Neural cell (in vitro differentiated cells): ENCODE results near the gene EEF2K. TPM values are rescaled to one million over a fixed set of nuclear protein-coding genes. Genes with fewer than 3 reads are reported as not detected.

Experiments
- H2AFZ ChIP-seq: fragments of 200-600, 300-800 bp; sonication (generic), shearing (Covaris generic); 2 replicates; pipeline ENCODE4 v1.6.0; 2014; ENCODE audit warnings: low read depth, mild to moderate bottlenecking, antibody characterized with exemption, low read length, moderate library complexity
- H3F3A ChIP-seq: fragments of 200-600 bp; shearing (Covaris generic); 2 replicates; pipeline ENCODE4 v1.6.1; 2016; ENCODE audit warnings: mild to moderate bottlenecking, moderate library complexity, mixed read lengths, antibody characterized with exemption, low read length; ENCODE audit not compliant: insufficient read depth, poor library complexity, severe bottlenecking
- H3K27ac ChIP-seq: fragments of 200-600, 300-800 bp; sonication (generic), shearing (Covaris generic); 2 replicates; pipeline ENCODE4 v1.5.1; 2014; ENCODE audit warnings: mild to moderate bottlenecking, low read length, moderate library complexity
- H3K27me3 ChIP-seq: fragments of 300-800, 200-600 bp; sonication (generic), shearing (Covaris generic); 2 replicates; pipeline ENCODE4 v1.6.0; 2014; ENCODE audit warnings: mild to moderate bottlenecking, low read depth, low read length, moderate library complexity; ENCODE audit not compliant: insufficient read depth
- H3K36me3 ChIP-seq: fragments of 300-800, 200-600 bp; sonication (generic), shearing (Covaris generic); 2 replicates; pipeline ENCODE4 v1.5.1; 2014; ENCODE audit warnings: mild to moderate bottlenecking, antibody characterized with exemption, low read length, moderate library complexity; ENCODE audit not compliant: insufficient read depth
- H3K4me2 ChIP-seq: fragments of 300-800, 200-600 bp; sonication (generic), shearing (Covaris generic); 2 replicates; pipeline ENCODE4 v1.6.0; 2014; ENCODE audit warnings: mild to moderate bottlenecking, low read length
- H3K4me3 ChIP-seq: fragments of 300-800, 200-600 bp; sonication (generic), shearing (Covaris generic); 2 replicates; pipeline ENCODE4 v1.5.1; 2014; ENCODE audit warnings: mild to moderate bottlenecking, low read length, moderate library complexity
- H3K79me2 ChIP-seq: fragments of 200-600 bp; shearing (Covaris generic); replicated peaks from 2 replicates; pipeline ENCODE4 v1.6.0; 2014; ENCODE audit warnings: mild to moderate bottlenecking, low read length, moderate library complexity; ENCODE audit not compliant: insufficient read depth
- H3K9ac ChIP-seq: fragments of 300-800, 200-600 bp; sonication (generic), shearing (Covaris generic); 2 replicates; pipeline ENCODE4 v1.6.1; 2016; ENCODE audit warnings: mild to moderate bottlenecking, low read length, mixed read lengths
- H3K9me2 ChIP-seq: fragments of 200-600 bp; shearing (Covaris generic); 2 replicates; pipeline ENCODE4 v1.6.1; 2016; ENCODE audit warnings: mild to moderate bottlenecking, low read length, mixed read lengths; ENCODE audit not compliant: insufficient read depth
- H3K9me3 ChIP-seq: fragments of 200-600, 300-800 bp; sonication (generic), shearing (Covaris generic); 2 replicates; pipeline ENCODE4 v1.6.1; 2016; ENCODE audit warnings: mild to moderate bottlenecking, mixed run types, low read length, moderate library complexity, mixed read lengths
- H4K20me1 ChIP-seq: fragments of 200-600 bp; shearing (Covaris generic); 2 replicates; pipeline ENCODE4 v1.6.1; 2016; ENCODE audit warnings: mild to moderate bottlenecking, mixed run types; ENCODE audit not compliant: insufficient read depth
- CTCF ChIP-seq: fragments of 450-650 bp; IDR thresholded peaks from 2 replicates; pipeline ENCODE4 v1.5.1; 2014; ENCODE audit warnings: antibody characterized with exemption, mild to moderate bottlenecking, moderate library complexity; ENCODE audit not compliant: poor library complexity, severe bottlenecking
- EP300 ChIP-seq: fragments of 450-650 bp; conservative IDR thresholded peaks from 2 replicates; pipeline ENCODE4 v1.6.1; 2014; ENCODE audit warnings: antibody characterized with exemption, mild to moderate bottlenecking, moderate library complexity; ENCODE audit not compliant: poor library complexity, severe bottlenecking
- EZH2 ChIP-seq: fragments of 200-600, 300-800 bp; shearing (Covaris generic), sonication (generic); IDR thresholded peaks from 2 replicates; pipeline ENCODE4 v1.6.1; 2014; ENCODE audit warnings: antibody characterized with exemption, low read length, borderline replicate concordance, mild to moderate bottlenecking; ENCODE audit not compliant: insufficient read depth, poor library complexity, severe bottlenecking
- MXI1 ChIP-seq: fragments of 450-650 bp; conservative IDR thresholded peaks from 2 replicates; pipeline ENCODE4 v1.6.1; 2014; ENCODE audit warnings: antibody characterized with exemption, mild to moderate bottlenecking; ENCODE audit not compliant: poor library complexity, severe bottlenecking
- POLR2AphosphoS5 ChIP-seq: IDR thresholded peaks from 2 replicates; pipeline ENCODE4 v1.6.1; 2012
- RAD21 ChIP-seq: fragments of 450-650 bp; conservative IDR thresholded peaks from 2 replicates; pipeline ENCODE4 v1.6.1; 2014; ENCODE audit warnings: antibody characterized with exemption, mild to moderate bottlenecking, moderate library complexity
- REST ChIP-seq: IDR thresholded peaks from 2 replicates; pipeline ENCODE4 v1.6.1; 2012; ENCODE audit warnings: borderline replicate concordance
- SMC3 ChIP-seq: fragments of 450-650 bp; conservative IDR thresholded peaks from 2 replicates; pipeline ENCODE4 v1.6.1; 2014; ENCODE audit warnings: antibody characterized with exemption, mild to moderate bottlenecking, moderate library complexity; ENCODE audit not compliant: poor library complexity
- TAF1 ChIP-seq: IDR thresholded peaks from 2 replicates; pipeline ENCODE4 v1.6.1; 2012; ENCODE audit warnings: low read depth
- polyA plus RNA-seq: library from polyadenylated mRNA; depleted of rRNA; stranded (reverse); fragments of >200 nt; gene quantifications from 2 replicates; pipeline ENCODE4 v1.2.3, GENCODE V29; 2014

EEF2K gene
- polyA plus RNA-seq, 1 donor from 2014 or later = 7.2 TPM

- H3K27me3 ChIP-seq = no peaks in the 10 kb centered on the region
- H3K4me2 ChIP-seq = no peak overlapping the region
- H3K27ac ChIP-seq = no peak overlapping the region
- TF ChIP-seq TAF1 = no peak
- no peak for TF ChIP-seq EZH2
- TF ChIP-seq MXI1 = no peak
- no peak for TF ChIP-seq REST
- TF ChIP-seq EP300 = no peak
- no peak for TF ChIP-seq RAD21
- no peak for TF ChIP-seq POLR2AphosphoS5
- no peak for TF ChIP-seq CTCF
- TF ChIP-seq SMC3 = no peak
- no peaks in the 10 kb centered on the region for H3K9me3 ChIP-seq
- no peaks in the 10 kb centered on the region for H3K36me3 ChIP-seq
- H4K20me1 ChIP-seq = no peaks in the 10 kb centered on the region
- no peak overlapping the region for H3K9ac ChIP-seq
- no peak overlapping the region for H3K4me3 ChIP-seq
- H2AFZ ChIP-seq = no peak overlapping the region
- no peaks in the 10 kb centered on the region for H3K79me2 ChIP-seq
- H3F3A ChIP-seq = no peaks in the 10 kb centered on the region
- no peaks in the 10 kb centered on the region for H3K9me2 ChIP-seq
Measured at GRCh38 chr16:22329199-22329695, 123.2 kb downstream of the EEF2K start.

GRCh38 chr16:22330326-22330725 is 124.2 kb downstream of the EEF2K start:
- TF ChIP-seq EZH2 = no peak
- no peak for TF ChIP-seq TAF1
- no peak for TF ChIP-seq POLR2AphosphoS5
- no peak for TF ChIP-seq MXI1
- no peak for TF ChIP-seq EP300
- no peak for TF ChIP-seq CTCF
- TF ChIP-seq SMC3 = no peak
- TF ChIP-seq REST = no peak
- no peak overlapping the region for H3K27ac ChIP-seq
- no peaks in the 10 kb centered on the region for H3F3A ChIP-seq
- no peaks in the 10 kb centered on the region for H4K20me1 ChIP-seq
- H3K4me2 ChIP-seq = no peak overlapping the region
- no peak overlapping the region for H2AFZ ChIP-seq
- no peaks in the 10 kb centered on the region for H3K36me3 ChIP-seq
- H3K27me3 ChIP-seq = no peaks in the 10 kb centered on the region
- no peak overlapping the region for H3K4me3 ChIP-seq
- H3K79me2 ChIP-seq = no peaks in the 10 kb centered on the region
- no peaks in the 10 kb centered on the region for H3K9me3 ChIP-seq
- no peak overlapping the region for H3K9ac ChIP-seq
- no peaks in the 10 kb centered on the region for H3K9me2 ChIP-seq
